H9 (cell line): Measurements from ENCODE around the gene BBS2. TPM values are rescaled to one million over a fixed set of nuclear protein-coding genes. Genes with fewer than 3 reads are reported as not detected.

Source experiments
- DNase-seq: peaks from one replicate; pipeline ENCODE4 v3.0.0-alpha.2; 2017
- H2AFZ ChIP-seq: one replicate; pipeline ENCODE4 v1.6.1; 2013; ENCODE audit warnings: mild to moderate bottlenecking, low read length, control low read depth, moderate library complexity
- H2AK5ac ChIP-seq: 2 replicates; pipeline ENCODE4 v1.6.1; 2013; ENCODE audit warnings: low read length, control low read depth, mixed read lengths; ENCODE audit not compliant: insufficient read length
- H2BK120ac ChIP-seq: one replicate; pipeline ENCODE4 v1.6.1; 2013; ENCODE audit warnings: low read depth, mild to moderate bottlenecking, low read length, control low read depth, inconsistent platforms; ENCODE audit not compliant: poor library complexity, severe bottlenecking
- H2BK12ac ChIP-seq: 2 replicates; pipeline ENCODE4 v1.6.1; 2013; ENCODE audit warnings: low read length, control low read depth, mixed read lengths, low read depth; ENCODE audit not compliant: insufficient read length
- H2BK15ac ChIP-seq: 2 replicates; pipeline ENCODE4 v1.6.1; 2013; ENCODE audit warnings: low read depth, low read length, control low read depth
- H2BK20ac ChIP-seq: one replicate; pipeline ENCODE4 v1.6.1; 2013; ENCODE audit warnings: low read depth, mild to moderate bottlenecking, low read length, control low read depth, inconsistent platforms; ENCODE audit not compliant: poor library complexity, severe bottlenecking
- H2BK5ac ChIP-seq: 2 replicates; pipeline ENCODE4 v1.6.1; 2013; ENCODE audit warnings: low read length, control low read depth, mixed read lengths; ENCODE audit not compliant: insufficient read length
- H3K14ac ChIP-seq: 2 replicates; pipeline ENCODE4 v1.6.1; 2013; ENCODE audit warnings: low read length, control low read depth; ENCODE audit not compliant: insufficient read depth
- H3K18ac ChIP-seq: 2 replicates; pipeline ENCODE4 v1.6.1; 2013; ENCODE audit warnings: low read depth, mild to moderate bottlenecking, mixed read lengths, low read length, control low read depth; ENCODE audit not compliant: insufficient read length
- H3K23ac ChIP-seq: 2 replicates; pipeline ENCODE4 v1.6.1; 2013; ENCODE audit warnings: low read length, control low read depth, mixed read lengths, low read depth; ENCODE audit not compliant: insufficient read length
- H3K23me2 ChIP-seq: 2 replicates; pipeline ENCODE4 v1.6.1; 2013; ENCODE audit warnings: low read depth, mild to moderate bottlenecking, mixed read lengths, low read length, control low read depth; ENCODE audit not compliant: insufficient read length, poor library complexity, severe bottlenecking
- H3K27ac ChIP-seq: 2 replicates; pipeline ENCODE4 v1.5.1; 2013; ENCODE audit warnings: low read length, control low read depth, mixed read lengths, low read depth; ENCODE audit not compliant: insufficient read length
- H3K27me3 ChIP-seq: 2 replicates; pipeline ENCODE4 v1.6.1; 2013; ENCODE audit warnings: low read length, control low read depth, inconsistent platforms; ENCODE audit not compliant: insufficient read depth
- H3K4ac ChIP-seq: 2 replicates; pipeline ENCODE4 v1.6.1; 2013; ENCODE audit warnings: low read depth, mild to moderate bottlenecking, control low read depth, inconsistent platforms, low read length, moderate library complexity
- H3K4me1 ChIP-seq: 2 replicates; pipeline ENCODE4 v1.6.1; 2013; ENCODE audit warnings: low read length, control low read depth, inconsistent platforms; ENCODE audit not compliant: insufficient read depth
- H3K4me2 ChIP-seq: 2 replicates; pipeline ENCODE4 v1.6.1; 2013; ENCODE audit warnings: low read length, control low read depth, mixed read lengths; ENCODE audit not compliant: insufficient read length, insufficient read depth
- H3K56ac ChIP-seq: 2 replicates; pipeline ENCODE4 v1.6.1; 2013; ENCODE audit warnings: low read depth, mild to moderate bottlenecking, mixed read lengths, low read length, control low read depth; ENCODE audit not compliant: insufficient read length
- H3K79me1 ChIP-seq: 2 replicates; pipeline ENCODE4 v1.6.1; 2013; ENCODE audit warnings: low read depth, mild to moderate bottlenecking, moderate library complexity, low read length, control low read depth, inconsistent platforms; ENCODE audit not compliant: insufficient read depth, poor library complexity, severe bottlenecking
- H3K79me2 ChIP-seq: 2 replicates; pipeline ENCODE4 v1.6.1; 2013; ENCODE audit warnings: low read length, control low read depth, inconsistent platforms; ENCODE audit not compliant: insufficient read depth
- H3K9ac ChIP-seq: 2 replicates; pipeline ENCODE4 v1.6.1; 2013; ENCODE audit warnings: low read length, control low read depth, mixed read lengths; ENCODE audit not compliant: insufficient read length; ENCODE audit errors: extremely low read depth
- H3K9me3 ChIP-seq: one replicate; pipeline ENCODE4 v1.6.1; 2013; ENCODE audit warnings: low read depth, low read length, inconsistent platforms; ENCODE audit not compliant: control insufficient read depth
- H3T11ph ChIP-seq: one replicate; pipeline ENCODE4 v1.6.1; 2013; ENCODE audit warnings: mild to moderate bottlenecking, low read length, control low read depth, inconsistent platforms
- H4K20me1 ChIP-seq: one replicate; pipeline ENCODE4 v1.6.1; 2013; ENCODE audit not compliant: control insufficient read depth, insufficient read length, insufficient read depth
- H4K5ac ChIP-seq: 2 replicates; pipeline ENCODE4 v1.6.1; 2013; ENCODE audit warnings: low read depth, mild to moderate bottlenecking, mixed read lengths, low read length, control low read depth; ENCODE audit not compliant: insufficient read length
- H4K8ac ChIP-seq: replicated peaks from 2 replicates; pipeline ENCODE4 v1.6.1; 2013; ENCODE audit warnings: low read length, control low read depth, mixed read lengths, low read depth; ENCODE audit not compliant: insufficient read length
- H4K91ac ChIP-seq: 2 replicates; pipeline ENCODE4 v1.6.1; 2013; ENCODE audit warnings: low read depth, mild to moderate bottlenecking, moderate library complexity, mixed read lengths, low read length, control low read depth; ENCODE audit not compliant: insufficient read length
- H3K27ac Mint-ChIP-seq, 3 experiments: 2 replicates in 2 of 3; 3 replicates in 1 of 3; pipeline ENCODE4 v1.8.0; 2020 to 2021; ENCODE audit warnings: mixed read lengths in 3 of 3, mild to moderate bottlenecking in 1 of 3, moderate library complexity in 1 of 3
- H3K27me3 Mint-ChIP-seq: 2 replicates; pipeline ENCODE4 v1.8.0; 2021; ENCODE audit warnings: low read depth, mild to moderate bottlenecking, moderate library complexity, mixed read lengths
- H3K36me3 Mint-ChIP-seq, 3 experiments: 2 replicates in 2 of 3; 3 replicates in 1 of 3; pipeline ENCODE4 v1.8.0; 2020 to 2021; ENCODE audit warnings: low read depth in 3 of 3, mixed read lengths in 3 of 3; ENCODE audit not compliant: insufficient read depth in 1 of 3
- H3K4me1 Mint-ChIP-seq, 2 experiments: 2 replicates each; pipeline ENCODE4 v1.8.0; 2020; ENCODE audit warnings: mixed read lengths in 2 of 2
- H3K4me3 Mint-ChIP-seq, 2 experiments: 2 replicates in 1 of 2; 3 replicates in 1 of 2; pipeline ENCODE4 v1.8.0; 2020 to 2021; ENCODE audit warnings: mild to moderate bottlenecking in 2 of 2, mixed read lengths in 2 of 2, moderate library complexity in 1 of 2
- H3K9me3 Mint-ChIP-seq, 2 experiments: 2 replicates in 1 of 2; 3 replicates in 1 of 2; pipeline ENCODE4 v1.8.0; 2020; ENCODE audit warnings: mild to moderate bottlenecking in 2 of 2, mixed read lengths in 2 of 2, moderate library complexity in 1 of 2
- CTCF ChIP-seq: fragments of 200-600 bp; sonication (generic); conservative IDR thresholded peaks from 3 replicates; pipeline ENCODE4 v1.8.0; 2021; ENCODE audit warnings: antibody characterized with exemption, mild to moderate bottlenecking
- total RNA-seq: library from RNA; stranded (reverse); gene quantifications from 2 replicates; pipeline ENCODE4 v1.2.1, GENCODE V29; 2021

The BBS2 gene
- total RNA-seq, 1 experiment from 2014 or later: 13.1 TPM

GRCh38 chr16:56483394-56483793, 36.4 kb downstream of the BBS2 start:
- no peak overlapping the region for H2BK5ac ChIP-seq
- DNase-seq: no peak
- no peaks in the 10 kb centered on the region for H3K23me2 ChIP-seq
- H4K91ac ChIP-seq: no peak overlapping the region
- H2BK15ac ChIP-seq: no peak overlapping the region
- H3K18ac ChIP-seq: no peak overlapping the region
- peaks cover 2% of the 10 kb centered on the region for H4K20me1 ChIP-seq
- H2AK5ac ChIP-seq: no peak overlapping the region
- H3K9me3 ChIP-seq: no peaks in the 10 kb centered on the region
- Mint-ChIP-seq H3K27ac (no peak overlapping the region), H3K9me3 (no peaks in the 10 kb centered on the region), H3K4me3 (no peak overlapping the region), H3K4me1 (peaks cover 5% of the 10 kb centered on the region in 2 experiments), H3K36me3 (peaks cover 0 to 10% (median 0%) of the 10 kb centered on the region in 3 experiments; a peak in 3 of 7 replicates), H3K27me3 (no peaks in the 10 kb centered on the region)
- H3K56ac ChIP-seq: no peak overlapping the region
- H3T11ph ChIP-seq: no peak overlapping the region
- no peak overlapping the region for H2BK20ac ChIP-seq
- H3K79me2 ChIP-seq: no peaks in the 10 kb centered on the region
- H4K8ac ChIP-seq: no peak overlapping the region
- H3K27me3 ChIP-seq: no peaks in the 10 kb centered on the region
- no peak overlapping the region for H3K4ac ChIP-seq
- no peaks in the 10 kb centered on the region for H3K4me1 ChIP-seq
- no peak overlapping the region for H3K9ac ChIP-seq
- no peak overlapping the region for H3K23ac ChIP-seq
- H3K4me2 ChIP-seq: no peak overlapping the region
- no peak overlapping the region for H3K14ac ChIP-seq
- no peak overlapping the region for H4K5ac ChIP-seq
- H2AFZ ChIP-seq: no peak overlapping the region
- TF ChIP-seq CTCF: no peak
- H2BK120ac ChIP-seq: no peak overlapping the region
- no peaks in the 10 kb centered on the region for H3K79me1 ChIP-seq
- H3K27ac ChIP-seq: no peak overlapping the region
- no peak overlapping the region for H2BK12ac ChIP-seq
